Measurements from ENCODE around the gene SLC7A8. TPM values are rescaled to one million over a fixed set of nuclear protein-coding genes. Genes with fewer than 3 reads are reported as not detected.

The SLC7A8 gene
- total RNA-seq, 1 donor from 2014 or later = 1.8 TPM

- CTCF ChIA-PET = interaction anchor here (0.6 kb wide), 1 partner anchor 34 kb away, joined by 3 read pairs; no protein-coding TSS in a partner anchor
- no peak within 1 kb of the TSS for H3K4me3 Mint-ChIP-seq
- no peak for DNase-seq
- H3K36me3 Mint-ChIP-seq (ENCODE audit: low read depth) = peaks cover 3% of the 10 kb centered on the region
- no peak for TF ChIP-seq CTCF (IDR thresholded peaks at IDR 0.05)
- H3K27ac Mint-ChIP-seq = no peak within 1 kb of the TSS
- intact Hi-C loops (cut with micrococcal nuclease) = no loop called here
- no peaks in the 10 kb centered on the region for H3K9me3 Mint-ChIP-seq
- POLR2A ChIA-PET = no interaction called here
- no peaks in the 10 kb centered on the region for H3K27me3 Mint-ChIP-seq
- ATAC-seq (ENCODE audit: low read depth) = no peak
- peaks cover 7% of the 10 kb centered on the region for H3K4me1 Mint-ChIP-seq
These were observed 78.7 kb downstream of the SLC7A8 start, which contains the start of gene CIROP for GRCh38 chr14:23104591-23105347. TSS of gene CIROP (minus strand) at chr14:23104989. CDS start at chr14:23104920, 69 bp downstream.

DNA sequence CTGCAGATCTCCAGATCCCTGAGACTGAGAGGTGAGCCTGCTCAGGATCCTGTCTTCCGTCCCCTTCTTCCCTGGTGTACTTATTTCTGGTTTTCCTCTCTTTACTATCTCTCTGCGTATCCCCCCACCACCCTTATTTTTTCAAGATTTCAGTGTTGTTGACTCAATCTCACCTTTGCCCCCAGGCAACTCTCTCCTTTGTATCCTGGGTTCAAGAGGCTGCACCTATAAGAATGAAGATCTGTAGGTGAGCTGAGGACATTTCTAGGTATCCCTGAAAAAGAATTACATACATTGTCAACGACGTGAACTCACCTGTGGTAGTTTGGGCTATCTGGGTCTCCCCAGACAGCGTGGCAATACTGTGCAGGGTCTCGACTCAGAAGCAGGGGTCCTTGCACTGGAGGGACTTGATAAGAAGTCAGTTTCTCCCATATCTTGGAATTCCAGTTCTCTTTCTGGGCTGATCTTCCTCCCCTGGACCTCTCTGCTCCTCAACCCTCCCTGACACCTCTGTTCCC, 79.3 kb downstream of the SLC7A8 start:
- Mint-ChIP-seq H3K36me3 (ENCODE audit: low read depth) (peaks cover 6% of the 10 kb centered on the region), H3K4me1 (peaks cover 8% of the 10 kb centered on the region), H3K9me3 (no peaks in the 10 kb centered on the region), H3K27ac (no peak overlapping the region), H3K27me3 (no peaks in the 10 kb centered on the region), H3K4me3 (no peak overlapping the region)
- ChIA-PET POLR2A (no interaction called here), CTCF (no interaction called here)
- intact Hi-C loops (cut with micrococcal nuclease) = no loop called here
- DNase-seq (no peak), ATAC-seq (ENCODE audit: low read depth) (no peak)
- no peak for TF ChIP-seq CTCF (IDR thresholded peaks at IDR 0.05)

DNA sequence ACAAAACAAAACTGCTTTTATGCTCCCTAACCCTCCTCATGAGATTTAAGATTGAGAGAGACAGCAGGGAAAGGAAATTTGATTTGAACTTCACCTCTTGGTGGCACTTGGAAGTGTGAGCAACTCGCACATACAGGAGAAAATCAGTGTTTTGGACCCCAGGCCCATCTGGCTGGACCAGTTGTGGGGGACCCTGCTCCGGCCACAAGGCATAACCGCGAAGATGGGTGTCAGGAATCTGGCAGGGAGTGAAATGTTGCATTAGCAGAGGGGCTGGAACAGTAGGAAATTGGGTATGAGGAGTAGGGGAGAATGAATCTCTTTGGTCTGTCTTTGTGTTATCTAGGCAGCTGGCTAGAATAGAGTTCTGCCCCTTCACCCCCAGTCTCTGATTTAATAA, 79.9 kb downstream of the SLC7A8 start:
- intact Hi-C loops (cut with micrococcal nuclease) = no loop called here
- Mint-ChIP-seq H3K4me3 (no peak overlapping the region), H3K9me3 (no peaks in the 10 kb centered on the region), H3K27me3 (no peaks in the 10 kb centered on the region), H3K4me1 (peaks cover 9% of the 10 kb centered on the region), H3K36me3 (ENCODE audit: low read depth) (peaks cover 11% of the 10 kb centered on the region), H3K27ac (no peak overlapping the region)
- no peak for DNase-seq
- ATAC-seq (ENCODE audit: low read depth) = no peak
- POLR2A ChIA-PET = no interaction called here
- TF ChIP-seq CTCF (IDR thresholded peaks at IDR 0.05) = no peak
- CTCF ChIA-PET = no interaction called here

DNA sequence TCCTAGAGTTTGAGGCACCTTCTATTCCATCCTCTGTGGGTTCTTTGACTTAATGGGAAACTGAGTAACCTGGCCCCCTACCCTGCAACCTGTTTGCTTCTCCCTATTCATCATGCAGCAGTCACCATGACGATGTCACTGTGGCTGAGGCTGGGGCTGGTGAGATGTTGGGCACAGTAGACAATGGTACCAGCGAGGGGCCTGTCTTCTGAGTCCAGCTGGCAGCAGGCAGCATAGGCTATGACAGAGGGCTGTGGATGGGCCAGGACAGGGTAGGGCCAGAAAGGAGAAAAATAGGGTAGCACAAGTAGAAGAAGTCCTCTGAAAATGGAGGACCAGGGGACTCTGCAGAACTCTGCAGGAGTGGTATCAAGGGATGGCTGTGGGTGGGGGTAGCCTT, 80.7 kb downstream of the SLC7A8 start:
- DNase-seq = no peak
- H3K27ac Mint-ChIP-seq = no peak overlapping the region
- no peak for TF ChIP-seq CTCF (IDR thresholded peaks at IDR 0.05)
- ATAC-seq (ENCODE audit: low read depth) = no peak
- H3K9me3 Mint-ChIP-seq = no peaks in the 10 kb centered on the region
- CTCF ChIA-PET = no interaction called here
- no peak overlapping the region for H3K4me3 Mint-ChIP-seq
- no peaks in the 10 kb centered on the region for H3K27me3 Mint-ChIP-seq
- peaks cover 18% of the 10 kb centered on the region for H3K36me3 Mint-ChIP-seq (ENCODE audit: low read depth)
- peaks cover 9% of the 10 kb centered on the region for H3K4me1 Mint-ChIP-seq
- POLR2A ChIA-PET = no interaction called here
- intact Hi-C loops (cut with micrococcal nuclease) = no loop called here

- no peak for DNase-seq
- Mint-ChIP-seq H3K4me1 (peaks cover 16% of the 10 kb centered on the region), H3K4me3 (no peak overlapping the region), H3K36me3 (ENCODE audit: low read depth) (peaks cover 25% of the 10 kb centered on the region), H3K27me3 (no peaks in the 10 kb centered on the region), H3K27ac (no peak overlapping the region), H3K9me3 (no peaks in the 10 kb centered on the region)
- no peak for TF ChIP-seq CTCF (IDR thresholded peaks at IDR 0.05)
- POLR2A ChIA-PET = no interaction called here
- ATAC-seq (ENCODE audit: low read depth) = no peak
- intact Hi-C loops (cut with micrococcal nuclease) = loop anchor here (2.0 kb wide), 1 partner anchor 213 kb away; no protein-coding TSS in a partner anchor
- CTCF ChIA-PET = no interaction called here
These were observed 81.4 kb downstream of the SLC7A8 start for GRCh38 chr14:23101986-23102625.

All from activated B cell treated with CpG ODN at 0.5 μM for 24 hours (primary cell).